DND-41 (cell line): ENCODE results near the gene B3GALNT2.

Experiments
- ATAC-seq: fragments of 200-7000 bp; cut with Tn5 transposase; 3 replicates; pipeline ENCODE4 v1.9.1; 2021; ENCODE audit warnings: low read depth; ENCODE audit not compliant: insufficient read depth
- DNase-seq: peaks from one replicate; pipeline ENCODE4 v3.0.0-alpha.2; 2020
- H2AFZ ChIP-seq: 2 replicates; pipeline ENCODE4 v1.6.0; 2012; ENCODE audit warnings: low read depth, low read length
- H3K27ac ChIP-seq: 2 replicates; pipeline ENCODE4 v1.5.1; 2012; ENCODE audit warnings: low read length, inconsistent platforms
- H3K27me3 ChIP-seq: fragments of 200-600 bp; sonication (generic); 2 replicates; pipeline ENCODE4 v1.6.0; 2012; ENCODE audit warnings: low read length, mild to moderate bottlenecking, inconsistent platforms; ENCODE audit not compliant: insufficient read depth, poor library complexity
- H3K36me3 ChIP-seq: 2 replicates; pipeline ENCODE4 v1.5.1; 2012; ENCODE audit warnings: low read length, inconsistent platforms; ENCODE audit not compliant: insufficient read depth
- H3K4me1 ChIP-seq: 2 replicates; pipeline ENCODE4 v1.5.1; 2012; ENCODE audit warnings: mild to moderate bottlenecking, low read length; ENCODE audit not compliant: insufficient read depth
- H3K4me2 ChIP-seq: 2 replicates; pipeline ENCODE4 v1.6.0; 2012; ENCODE audit warnings: mild to moderate bottlenecking, moderate library complexity, low read length, inconsistent platforms; ENCODE audit not compliant: insufficient read depth
- H3K4me3 ChIP-seq, 2 experiments: fragments of 200-600 bp in 1 of 2; shearing (Covaris generic) in 1 of 2; 2 replicates each; pipeline ENCODE4 v1.5.1; 2012 to 2016; ENCODE audit warnings: inconsistent platforms in 2 of 2, low read length in 2 of 2, mild to moderate bottlenecking in 2 of 2, low read depth in 1 of 2, moderate library complexity in 1 of 2
- H3K79me2 ChIP-seq: 2 replicates; pipeline ENCODE4 v1.6.0; 2012; ENCODE audit warnings: low read length, inconsistent platforms; ENCODE audit not compliant: insufficient read depth
- H3K9ac ChIP-seq: 2 replicates; pipeline ENCODE4 v1.6.0; 2012; ENCODE audit warnings: low read depth, mild to moderate bottlenecking, inconsistent platforms, low read length, moderate library complexity
- H3K9me3 ChIP-seq: 2 replicates; pipeline ENCODE4 v1.5.1; 2012; ENCODE audit warnings: low read length, moderate library complexity, mild to moderate bottlenecking, inconsistent platforms; ENCODE audit not compliant: insufficient read depth, severe bottlenecking
- H4K20me1 ChIP-seq: 2 replicates; pipeline ENCODE4 v1.6.0; 2012; ENCODE audit warnings: low read length; ENCODE audit not compliant: insufficient read depth
- CTCF ChIP-seq: IDR thresholded peaks from 2 replicates; pipeline ENCODE4 v1.5.1; 2012; ENCODE audit warnings: borderline replicate concordance, low read length, moderate library complexity, mild to moderate bottlenecking; ENCODE audit not compliant: poor library complexity, severe bottlenecking; ENCODE audit errors: extremely low read depth
- EZH2 ChIP-seq: IDR thresholded peaks from 3 replicates; pipeline ENCODE4 v1.6.1; 2012; ENCODE audit warnings: borderline replicate concordance, low read depth, mild to moderate bottlenecking, moderate library complexity, low read length, inconsistent platforms; ENCODE audit not compliant: severe bottlenecking

B3GALNT2 gene

GRCh38 chr1:235401251-235401650 is 103.0 kb downstream of the B3GALNT2 start:
- no peak overlapping the region for H3K27ac ChIP-seq
- H3K4me1 ChIP-seq: no peaks in the 10 kb centered on the region
- H3K9me3 ChIP-seq: no peaks in the 10 kb centered on the region
- peaks cover 5% of the 10 kb centered on the region; the same call in 1 of the 2 replicates for H3K36me3 ChIP-seq
- H3K4me2 ChIP-seq: no peak overlapping the region
- H3K4me3 ChIP-seq: no peak overlapping the region
- peaks cover 45% of the 10 kb centered on the region for H3K79me2 ChIP-seq
- peaks cover 4% of the 10 kb centered on the region for H4K20me1 ChIP-seq
- H2AFZ ChIP-seq: no peak overlapping the region
- TF ChIP-seq CTCF: no peak
- TF ChIP-seq EZH2: no peak
- ATAC-seq: no peak
- no peak overlapping the region for H3K9ac ChIP-seq
- no peak for DNase-seq
- H3K27me3 ChIP-seq: no peaks in the 10 kb centered on the region
